Muscle of back (tissue), 11 donors: Measurements from ENCODE around the gene TIAL1. TPM values are rescaled to one million over a fixed set of nuclear protein-coding genes. Genes with fewer than 3 reads are reported as not detected.
"Not testable (repeated sequence)": the region's sequence is repeated elsewhere in the genome, so short reads cannot be mapped to it uniquely, and the experiment has no call there.

ENCODE experiments used
- DNase-seq, 3 donors: peaks; one replicate each; pipeline versions ENCODE4 v3.0.0 to v3.0.0-alpha.2; 2013
- polyA plus RNA-seq, 10 donors: library from polyadenylated mRNA; unstranded; fragments of 120-200 nt; gene quantifications; one replicate each; pipeline ENCODE4 v1.2.1, GENCODE V29; 2013; ENCODE audit not compliant: insufficient read length in 10 of 10

Gene TIAL1
- polyA plus RNA-seq, 10 donors, result 80.5 to 160 (median 110) TPM

- not testable (repeated sequence) for DNase-seq
Measured at GRCh38 chr10:119556081-119556480, 40.7 kb downstream of the TIAL1 start.

GRCh38 chr10:119555178-119555784 lies 41.5 kb downstream of the TIAL1 start:
- DNase-seq, result no peak

DNA sequence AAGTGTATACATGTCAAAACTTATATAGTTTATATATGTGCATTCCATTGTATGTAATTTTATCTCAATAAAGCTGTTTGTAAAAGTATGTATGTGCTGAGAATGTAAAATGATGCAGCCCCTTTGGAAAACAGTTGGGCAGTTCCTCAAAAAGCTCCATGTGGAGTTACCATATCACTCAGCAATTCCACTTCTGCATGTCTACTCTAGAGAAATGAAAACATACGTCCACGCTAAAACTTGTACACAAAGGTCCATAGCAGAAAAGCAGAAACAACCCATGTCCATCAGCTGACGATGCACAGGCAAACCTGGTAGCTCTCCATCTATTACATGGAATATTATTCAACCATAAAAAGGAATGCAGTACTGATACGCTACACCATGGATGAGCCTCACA lies 45.9 kb downstream of the TIAL1 start:
- no peak for DNase-seq

DNA sequence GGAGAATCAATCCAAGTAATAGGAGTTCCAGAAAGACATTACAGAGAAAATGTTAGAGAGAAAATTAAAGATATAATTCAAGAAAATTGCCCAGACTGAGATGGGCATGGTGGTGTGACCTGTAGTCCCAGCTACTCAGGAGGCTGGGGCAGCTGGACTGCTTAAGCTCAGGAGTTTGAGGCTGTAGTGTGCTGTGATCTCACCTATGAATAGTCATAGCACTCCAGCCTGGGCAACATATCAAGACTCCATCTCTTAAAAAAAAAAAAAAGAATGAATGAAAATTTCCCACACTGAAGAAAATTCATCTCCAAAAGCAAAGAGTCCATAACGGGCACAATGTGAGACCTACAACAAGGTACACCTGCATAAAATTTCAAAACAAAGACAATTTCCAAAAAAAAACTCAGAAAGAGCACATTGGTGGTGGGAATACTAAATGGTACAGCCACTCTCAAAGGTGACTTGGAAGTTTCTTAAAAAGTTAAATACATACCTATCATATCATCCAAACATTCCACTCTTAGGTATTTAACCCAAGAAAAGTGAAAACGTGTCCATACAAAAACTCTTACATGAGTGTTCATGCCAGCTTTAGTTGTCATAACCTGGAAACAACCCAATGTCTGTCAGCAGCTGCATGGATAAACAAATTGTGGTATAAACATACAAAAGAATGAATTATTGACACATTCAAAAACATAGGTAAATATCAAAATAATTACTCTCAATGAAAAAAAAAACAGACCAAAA lies 47.3 kb downstream of the TIAL1 start:
- no peak for DNase-seq

- DNase-seq, result no peak
Measured at GRCh38 chr10:119546009-119546408, 50.8 kb downstream of the TIAL1 start.

DNA sequence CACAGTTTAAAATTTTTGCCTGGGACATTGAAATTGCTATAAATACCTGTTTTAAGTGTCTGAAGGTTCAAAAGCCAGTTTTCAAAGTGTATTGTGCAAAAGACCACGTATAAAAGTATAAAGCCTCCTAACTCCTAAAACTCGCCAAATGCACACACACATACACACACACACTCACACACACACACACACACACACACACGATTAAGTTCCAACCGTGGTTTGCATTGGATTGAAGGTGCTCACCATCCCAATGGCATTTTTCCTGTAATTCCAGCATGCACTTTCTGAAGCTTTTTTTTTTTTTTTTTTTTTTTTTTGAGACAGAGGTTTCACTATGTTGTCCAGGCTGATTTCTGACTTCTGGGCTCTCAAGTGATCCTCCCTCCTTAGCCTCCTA lies 51.5 kb downstream of the TIAL1 start:
- no peak for DNase-seq

DNA sequence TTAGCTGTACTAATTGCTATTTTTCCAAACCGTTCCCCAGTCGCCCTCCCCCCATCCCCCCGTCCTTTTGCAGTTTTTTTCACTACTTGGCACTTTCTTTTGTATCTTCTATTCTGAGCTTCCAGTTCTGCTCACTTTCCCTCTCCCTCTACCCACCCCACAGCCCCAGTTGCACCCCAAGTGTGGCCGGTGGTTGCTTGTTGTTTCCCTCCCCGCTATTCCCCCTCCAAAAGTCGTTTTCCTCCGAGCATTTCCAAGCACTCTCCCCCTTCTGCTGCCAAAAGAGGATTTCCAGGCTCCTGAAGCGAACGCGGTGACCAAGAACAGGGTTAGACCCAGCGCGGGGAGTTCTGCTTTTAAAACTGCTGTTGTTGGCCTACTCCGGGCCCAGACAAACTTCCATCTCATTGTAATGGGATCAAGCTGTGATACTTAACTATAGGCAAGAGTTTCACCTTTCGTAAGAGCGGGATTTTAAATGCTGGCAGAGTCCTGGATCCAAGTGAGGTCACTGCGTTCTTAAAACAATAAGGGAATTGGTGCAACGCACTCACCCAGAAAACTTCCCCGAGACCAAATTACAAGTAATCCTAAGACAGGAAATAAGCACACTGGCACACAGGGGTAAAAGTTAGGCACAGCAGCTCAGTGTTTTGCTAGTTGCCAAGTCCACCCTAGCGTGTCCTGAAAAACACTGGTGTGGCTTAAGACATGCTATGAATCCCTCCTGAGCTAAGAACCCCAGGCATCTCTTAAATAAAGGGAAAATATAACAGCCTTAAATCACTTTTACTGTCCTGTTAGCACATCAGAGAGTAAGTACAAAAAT lies 52.7 kb downstream of the TIAL1 start:
- peak in 2 of 3 donors; percentile 64 to 79 for DNase-seq

DNA sequence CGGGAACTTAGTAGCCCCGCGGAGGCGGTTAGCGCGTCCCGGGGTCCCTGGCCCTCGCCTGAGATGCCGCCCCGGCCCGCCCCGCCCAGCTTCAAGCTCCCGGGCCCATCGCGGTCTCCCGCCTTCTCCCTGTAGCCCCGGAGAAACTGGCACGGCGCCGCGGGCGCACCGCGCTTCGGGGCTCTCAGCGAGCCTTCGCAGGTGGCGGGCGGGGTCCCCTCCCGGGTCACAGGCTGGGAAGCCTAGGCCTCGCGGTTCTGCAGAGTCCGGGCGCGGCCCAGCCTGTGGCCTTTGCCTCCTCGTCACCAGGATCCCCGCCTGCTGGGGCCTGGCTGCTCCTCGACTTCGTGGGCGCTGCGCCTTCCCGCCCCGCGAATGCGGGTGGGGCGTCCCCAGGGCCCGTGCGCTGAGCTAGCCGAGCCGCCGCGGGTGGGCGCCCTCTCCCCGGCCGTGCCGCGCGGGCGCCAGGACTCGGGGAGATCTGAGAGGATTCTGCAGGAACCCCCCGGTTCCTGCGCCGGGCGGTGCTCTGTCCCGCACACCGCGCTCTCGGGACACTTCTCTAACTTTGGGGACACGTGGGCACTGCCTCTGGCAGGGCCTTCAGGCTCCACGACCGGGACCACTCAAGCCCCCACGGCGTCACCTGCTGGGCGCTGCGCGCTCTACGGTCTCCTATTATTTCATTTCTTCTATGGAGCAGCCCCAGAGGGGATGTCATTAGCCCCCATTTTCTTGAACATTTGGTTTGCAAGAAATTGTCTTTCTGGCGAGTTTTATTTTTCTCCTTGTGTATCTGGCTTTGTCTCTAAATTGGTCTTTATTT lies 53.6 kb downstream of the TIAL1 start:
- DNase-seq, result peak; percentile 59 to 91 (median 74)

- DNase-seq, result peak; percentile 82 to 94 (median 90)
Measured at GRCh38 chr10:119542357-119542987, 54.3 kb downstream of the TIAL1 start, which contains the start of gene RGS10. RGS10 (minus strand) TSS chr10:119542719; CDS start chr10:119542638, 81 bp downstream.

GRCh38 chr10:119541459-119542356 lies 55.1 kb downstream of the TIAL1 start:
- peak in 2 of 3 donors; percentile 42 to 60 for DNase-seq

- DNase-seq, result peak in 1 of 3 donors; percentile 24
Measured at GRCh38 chr10:119541046-119541445, 55.7 kb downstream of the TIAL1 start.

- DNase-seq, result no peak
Measured at GRCh38 chr10:119540038-119540437, 56.7 kb downstream of the TIAL1 start.

- DNase-seq, result no peak
Measured at GRCh38 chr10:119539359-119539825, 57.4 kb downstream of the TIAL1 start.

- no peak for DNase-seq
Measured at GRCh38 chr10:119538632-119539358, 58.0 kb downstream of the TIAL1 start.

GRCh38 chr10:119537953-119538630 lies 58.7 kb downstream of the TIAL1 start:
- no peak for DNase-seq

GRCh38 chr10:119536508-119537025 lies 60.2 kb downstream of the TIAL1 start:
- DNase-seq, result no peak

DNA sequence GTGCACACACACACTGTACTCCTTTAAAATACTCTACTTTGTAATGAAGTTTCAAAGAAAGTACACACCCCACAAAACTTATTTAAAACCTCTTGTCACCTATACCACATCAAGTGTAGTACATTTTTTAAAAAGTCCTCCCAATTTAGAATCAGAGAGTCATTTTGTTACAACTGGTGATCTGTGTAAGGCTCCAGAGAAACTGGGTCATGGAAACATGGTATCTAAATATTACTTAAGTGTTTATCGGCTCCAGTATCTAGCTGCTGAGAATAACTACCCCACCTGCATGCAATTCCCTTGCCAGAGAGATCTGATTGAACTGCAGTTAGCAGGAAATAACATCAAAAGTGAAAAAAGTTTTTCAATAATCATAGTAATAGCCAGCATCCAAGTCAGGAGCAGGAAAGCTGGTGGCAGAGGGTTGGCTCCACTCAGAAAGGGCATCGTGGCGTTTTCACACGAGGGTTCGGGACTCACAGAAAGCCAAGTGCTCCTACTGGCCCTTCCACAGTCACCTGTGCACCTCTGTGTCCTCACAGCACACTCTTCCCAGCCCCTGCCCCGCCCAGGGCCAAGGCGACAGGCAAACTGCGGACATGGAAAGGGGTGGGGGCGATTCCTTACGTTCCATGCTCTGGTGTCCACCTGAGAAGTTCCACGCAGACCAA lies 60.8 kb downstream of the TIAL1 start:
- no peak for DNase-seq

DNA sequence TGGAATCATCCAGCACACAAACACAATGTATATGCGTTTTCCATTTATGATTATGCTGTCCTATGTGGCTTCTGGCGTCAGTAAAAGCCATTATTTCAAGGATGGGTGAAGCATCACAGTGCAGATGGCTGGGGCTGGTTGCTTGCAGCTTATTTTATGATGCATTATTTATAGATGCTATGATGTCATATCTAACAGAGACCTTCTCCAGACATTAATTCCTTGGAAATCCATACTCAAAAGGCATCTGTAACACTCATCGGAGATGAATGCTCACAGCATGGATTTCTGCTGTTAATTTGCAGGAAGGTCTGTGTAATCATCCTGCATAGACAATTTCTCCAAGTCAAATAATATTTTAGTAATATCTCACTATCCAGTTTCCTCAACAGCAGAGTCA lies 61.5 kb downstream of the TIAL1 start:
- DNase-seq, result peak in 2 of 3 donors; percentile 39 to 46
